Tibial artery (tissue), 4 donors: Measurements from ENCODE around the gene SIX1.

Experiments used
- DNase-seq, 2 donors: peaks; one replicate each; pipeline ENCODE4 v3.0.0-alpha.2; 2019
- H3K27ac ChIP-seq, 2 donors: fragments of 200-600 bp; sonication (generic) in 1 of 2; 1 replicate in 1 of 2; 2 replicates in 1 of 2; pipeline ENCODE4 v1.5.1; 2018 to 2019; ENCODE audit warnings: mild to moderate bottlenecking in 1 of 2
- H3K27me3 ChIP-seq, 2 donors: fragments of 200-600 bp; sonication (generic) in 1 of 2; one replicate each; pipeline versions ENCODE4 v1.5.1 to v1.6.0; 2016 to 2019
- H3K36me3 ChIP-seq, 3 donors: fragments of 200-600 bp; sonication (generic) in 2 of 3; one replicate each; pipeline ENCODE4 v1.5.1; 2016 to 2019; ENCODE audit warnings: mild to moderate bottlenecking in 2 of 3
- H3K4me1 ChIP-seq, 4 donors: fragments of 200-600 bp; sonication (generic) in 2 of 4; 1 replicate in 3 of 4; 2 replicates in 1 of 4; pipeline ENCODE4 v1.5.1; 2016 to 2019
- H3K4me3 ChIP-seq, 2 donors: fragments of 200-600 bp; sonication (generic) in 1 of 2; 1 replicate in 1 of 2; 2 replicates in 1 of 2; pipeline ENCODE4 v1.5.1; 2018 to 2019; ENCODE audit warnings: mild to moderate bottlenecking in 2 of 2
- H3K9me3 ChIP-seq, 3 donors: fragments of 200-600 bp; sonication (generic) in 1 of 3; one replicate each; pipeline ENCODE4 v1.5.1; 2016 to 2019
- CTCF ChIP-seq, 2 experiments: fragments of 200-600 bp in 1 of 2; fragments of 450-650 bp in 1 of 2; IDR thresholded peaks; one replicate each; pipeline ENCODE4 v1.5.1; 2017 to 2019; ENCODE audit warnings: antibody characterized with exemption in 2 of 2, mild to moderate bottlenecking in 1 of 2, moderate library complexity in 1 of 2
- intact Hi-C: fragments of 100-400 bp; cut with DNase I; formaldehyde crosslinking; loops from one replicate; pipeline ENCODE4 v1.15.0; 2023; ENCODE audit warnings: low total_unique reads

The SIX1 gene

GRCh38 chr14:60655119-60655897 lies 6.0 kb upstream of the SIX1 start:
- intact Hi-C loops: no loop called here
- H3K36me3 ChIP-seq: no peaks in the 10 kb centered on the region
- TF ChIP-seq CTCF (IDR thresholded peaks at IDR 0.05): no peak
- H3K4me1 ChIP-seq: peaks cover 0 to 17% (median 8%) of the 10 kb centered on the region in 4 donors
- peaks cover 0 to 11% of the 10 kb centered on the region in 2 donors for H3K27me3 ChIP-seq
- no peak for DNase-seq
- H3K27ac ChIP-seq: no peak overlapping the region
- H3K4me3 ChIP-seq: no peak overlapping the region
- no peaks in the 10 kb centered on the region for H3K9me3 ChIP-seq

GRCh38 chr14:60654334-60654821 lies 5.1 kb upstream of the SIX1 start:
- no peaks in the 10 kb centered on the region for H3K36me3 ChIP-seq
- no peak overlapping the region for H3K27ac ChIP-seq
- intact Hi-C loops: loop anchor here (5.0 kb wide), 1 partner anchor 68 kb away; the partner anchor contains the start of gene SIX4
- H3K9me3 ChIP-seq: no peaks in the 10 kb centered on the region
- no peak for DNase-seq
- peaks cover 0 to 25% (median 12%) of the 10 kb centered on the region in 4 donors for H3K4me1 ChIP-seq
- peaks cover 0 to 11% of the 10 kb centered on the region in 2 donors for H3K27me3 ChIP-seq
- no peak overlapping the region for H3K4me3 ChIP-seq
- TF ChIP-seq CTCF (IDR thresholded peaks at IDR 0.05): no peak

GRCh38 chr14:60653701-60654161 lies 4.5 kb upstream of the SIX1 start:
- intact Hi-C loops: loop anchor here (5.0 kb wide), 1 partner anchor 69 kb away; the partner anchor contains the start of gene SIX4
- H3K4me3 ChIP-seq: no peak overlapping the region
- no peak for DNase-seq
- H3K9me3 ChIP-seq: no peaks in the 10 kb centered on the region
- H3K27me3 ChIP-seq: peaks cover 0 to 11% of the 10 kb centered on the region in 2 donors
- TF ChIP-seq CTCF (IDR thresholded peaks at IDR 0.05): no peak
- no peak overlapping the region for H3K27ac ChIP-seq
- peaks cover 0 to 31% (median 14%) of the 10 kb centered on the region in 4 donors for H3K4me1 ChIP-seq
- no peaks in the 10 kb centered on the region for H3K36me3 ChIP-seq

GRCh38 chr14:60652674-60653651 lies 3.7 kb upstream of the SIX1 start:
- TF ChIP-seq CTCF (IDR thresholded peaks at IDR 0.05): no peak
- Histone ChIP-seq H3K27me3 (peaks cover 0 to 11% of the 10 kb centered on the region in 2 donors), H3K9me3 (no peaks in the 10 kb centered on the region), H3K4me1 (peaks cover 0 to 39% (median 17%) of the 10 kb centered on the region in 4 donors), H3K27ac (no peak overlapping the region), H3K36me3 (no peaks in the 10 kb centered on the region), H3K4me3 (no peak overlapping the region)
- intact Hi-C loops: loop anchor here (5.0 kb wide), 1 partner anchor 69 kb away; the partner anchor contains the start of gene SIX4
- DNase-seq: no peak
